Measurements from ENCODE around the gene MTHFSD.

MTHFSD gene

GRCh38 chr16:86512301-86512859 is 42.7 kb downstream of the MTHFSD start:
- no peak for DNase-seq

GRCh38 chr16:86511317-86512161 is 43.5 kb downstream of the MTHFSD start:
- DNase-seq: no peak

GRCh38 chr16:86510465-86511261 is 44.4 kb downstream of the MTHFSD start, which contains the start of gene FOXF1:
TSS of gene FOXF1 (plus strand) at chr16:86510527. CDS start at chr16:86510570, 43 bp downstream.
- peak; percentile 28 for DNase-seq

GRCh38 chr16:86509759-86510464 is 45.1 kb downstream of the MTHFSD start:
- peak; percentile 75 for DNase-seq

- peak; percentile 58 for DNase-seq
Observed at GRCh38 chr16:86508947-86509758, 45.9 kb downstream of the MTHFSD start.

GRCh38 chr16:86508028-86508946 is 46.7 kb downstream of the MTHFSD start:
- no peak for DNase-seq

- DNase-seq: no peak
Observed at GRCh38 chr16:86507173-86508027, 47.6 kb downstream of the MTHFSD start.

GRCh38 chr16:86505899-86506864 is 48.9 kb downstream of the MTHFSD start:
- no peak for DNase-seq

GRCh38 chr16:86505185-86505898 is 49.7 kb downstream of the MTHFSD start:
- DNase-seq: no peak

GRCh38 chr16:86504315-86505184 is 50.5 kb downstream of the MTHFSD start:
- no peak for DNase-seq

GRCh38 chr16:86503830-86504229 is 51.2 kb downstream of the MTHFSD start:
- no peak for DNase-seq

GRCh38 chr16:86502856-86503748 is 51.9 kb downstream of the MTHFSD start:
- DNase-seq: no peak

- no peak for DNase-seq
Observed at GRCh38 chr16:86501989-86502855, 52.8 kb downstream of the MTHFSD start.

GRCh38 chr16:86500708-86501510 is 54.1 kb downstream of the MTHFSD start:
- DNase-seq: no peak
